ENCODE measurements around the gene CRMP1. TPM values are rescaled to one million over a fixed set of nuclear protein-coding genes. Genes with fewer than 3 reads are reported as not detected.

CRMP1 gene
- total RNA-seq, 1 donor from 2014 or later: 1.9 TPM

DNA sequence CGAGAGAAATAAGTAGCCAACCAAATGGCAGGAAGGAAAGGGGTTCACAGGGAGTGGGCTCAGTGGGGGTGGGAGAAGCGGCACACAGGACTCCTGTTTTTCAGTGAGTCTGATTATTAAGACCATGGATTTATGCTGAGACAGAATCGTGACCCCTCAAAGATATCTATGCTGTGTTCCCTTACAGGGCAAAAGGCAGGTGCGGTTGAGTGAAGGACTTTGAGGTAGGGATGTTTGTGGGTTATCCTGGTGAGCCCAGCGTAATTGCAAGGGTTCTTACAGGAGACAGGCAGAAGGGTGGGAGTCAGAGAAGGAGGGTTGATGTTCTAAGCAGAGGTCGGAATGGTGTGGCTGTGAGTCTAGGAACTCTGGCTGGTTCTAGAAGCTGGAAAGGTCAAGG is 108.9 kb downstream of the CRMP1 start:
- Histone ChIP-seq H3K9me3 (no peaks in the 10 kb centered on the region), H3K4me3 (no peak overlapping the region), H3K27ac (no peak overlapping the region), H3K36me3 (peaks cover 29 to 37% of the 10 kb centered on the region in 2 donors), H3K27me3 (no peaks in the 10 kb centered on the region), H3K4me1 (peaks cover 0 to 4% of the 10 kb centered on the region in 2 donors)
- peak in 1 of 2 donors; percentile 15 for DNase-seq (ENCODE audit: low spot score in 2 of 2)
- TF ChIP-seq, protein P1, sequence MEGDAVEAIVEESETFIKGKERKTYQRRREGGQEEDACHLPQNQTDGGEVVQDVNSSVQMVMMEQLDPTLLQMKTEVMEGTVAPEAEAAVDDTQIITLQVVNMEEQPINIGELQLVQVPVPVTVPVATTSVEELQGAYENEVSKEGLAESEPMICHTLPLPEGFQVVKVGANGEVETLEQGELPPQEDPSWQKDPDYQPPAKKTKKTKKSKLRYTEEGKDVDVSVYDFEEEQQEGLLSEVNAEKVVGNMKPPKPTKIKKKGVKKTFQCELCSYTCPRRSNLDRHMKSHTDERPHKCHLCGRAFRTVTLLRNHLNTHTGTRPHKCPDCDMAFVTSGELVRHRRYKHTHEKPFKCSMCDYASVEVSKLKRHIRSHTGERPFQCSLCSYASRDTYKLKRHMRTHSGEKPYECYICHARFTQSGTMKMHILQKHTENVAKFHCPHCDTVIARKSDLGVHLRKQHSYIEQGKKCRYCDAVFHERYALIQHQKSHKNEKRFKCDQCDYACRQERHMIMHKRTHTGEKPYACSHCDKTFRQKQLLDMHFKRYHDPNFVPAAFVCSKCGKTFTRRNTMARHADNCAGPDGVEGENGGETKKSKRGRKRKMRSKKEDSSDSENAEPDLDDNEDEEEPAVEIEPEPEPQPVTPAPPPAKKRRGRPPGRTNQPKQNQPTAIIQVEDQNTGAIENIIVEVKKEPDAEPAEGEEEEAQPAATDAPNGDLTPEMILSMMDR (IDR thresholded peaks at IDR 0.05): no peak
- intact Hi-C loops (cut with DNase I): no loop called here

DNA sequence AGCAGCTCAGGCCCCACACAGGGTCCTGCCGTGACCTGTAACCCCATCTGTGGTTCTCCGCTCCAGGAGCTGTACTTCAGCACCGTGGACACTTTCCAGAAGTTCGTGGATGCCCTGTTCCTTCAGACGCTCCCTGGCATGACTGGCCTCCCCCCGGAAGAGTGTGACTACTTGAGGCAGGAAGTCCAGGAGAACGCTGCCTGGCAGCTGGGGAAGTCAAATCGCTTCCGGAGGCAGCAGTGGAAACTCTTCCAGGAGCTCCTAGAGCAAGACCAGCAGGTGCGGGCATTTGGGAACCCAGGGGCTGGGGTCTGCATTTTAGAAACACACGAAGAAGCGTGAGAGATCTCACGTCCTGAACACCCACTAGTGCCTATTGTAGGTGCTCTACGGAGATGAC is 109.4 kb downstream of the CRMP1 start:
- peak in 1 of 2 donors; percentile 15 for DNase-seq (ENCODE audit: low spot score in 2 of 2)
- Histone ChIP-seq H3K27ac (no peak overlapping the region), H3K4me1 (peaks cover 0 to 4% of the 10 kb centered on the region in 2 donors), H3K36me3 (peaks cover 24 to 33% of the 10 kb centered on the region in 2 donors), H3K9me3 (no peaks in the 10 kb centered on the region), H3K4me3 (no peak overlapping the region), H3K27me3 (no peaks in the 10 kb centered on the region)
- TF ChIP-seq, protein P1 (IDR thresholded peaks at IDR 0.05): no peak
- intact Hi-C loops (cut with DNase I): no loop called here

DNA sequence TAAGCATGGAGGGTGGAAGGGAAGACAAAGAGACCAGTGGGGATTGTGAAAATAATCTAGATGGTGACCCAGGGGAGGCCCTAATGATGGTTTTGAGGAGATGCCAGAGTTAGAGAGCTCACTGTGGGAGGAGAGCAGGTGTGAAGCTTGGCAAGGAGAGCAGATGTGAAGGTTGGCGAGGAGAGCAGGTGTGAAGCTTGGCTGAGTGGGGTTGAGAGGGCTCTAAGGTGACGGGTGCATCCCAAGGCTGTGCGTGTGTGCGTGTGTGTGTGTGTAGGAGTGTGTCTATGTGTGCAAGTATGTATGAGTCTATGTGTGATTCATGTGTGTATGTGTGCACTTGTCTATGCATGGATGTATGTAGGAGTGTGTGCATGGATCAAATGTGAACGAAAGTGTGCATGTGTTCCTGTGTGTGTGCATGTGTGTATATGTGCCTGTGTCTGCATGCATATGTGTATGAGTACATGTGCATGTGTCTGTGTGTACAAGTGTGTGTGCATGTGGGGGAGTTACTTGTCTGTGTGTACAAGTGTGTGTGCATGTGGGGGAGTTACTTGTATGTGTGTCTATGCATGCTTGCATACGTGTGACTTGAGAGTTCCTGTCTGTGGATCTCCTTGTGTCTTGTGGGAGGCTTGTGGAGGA is 109.9 kb downstream of the CRMP1 start:
- Histone ChIP-seq H3K36me3 (peaks cover 21 to 28% of the 10 kb centered on the region in 2 donors), H3K4me1 (peaks cover 0 to 4% of the 10 kb centered on the region in 2 donors), H3K27me3 (no peaks in the 10 kb centered on the region), H3K27ac (no peak overlapping the region), H3K9me3 (no peaks in the 10 kb centered on the region), H3K4me3 (no peak overlapping the region)
- intact Hi-C loops (cut with DNase I): no loop called here
- DNase-seq (ENCODE audit: low spot score in 2 of 2): peak in 1 of 2 donors; percentile 21
- TF ChIP-seq, protein P1 (IDR thresholded peaks at IDR 0.05): no peak

DNA sequence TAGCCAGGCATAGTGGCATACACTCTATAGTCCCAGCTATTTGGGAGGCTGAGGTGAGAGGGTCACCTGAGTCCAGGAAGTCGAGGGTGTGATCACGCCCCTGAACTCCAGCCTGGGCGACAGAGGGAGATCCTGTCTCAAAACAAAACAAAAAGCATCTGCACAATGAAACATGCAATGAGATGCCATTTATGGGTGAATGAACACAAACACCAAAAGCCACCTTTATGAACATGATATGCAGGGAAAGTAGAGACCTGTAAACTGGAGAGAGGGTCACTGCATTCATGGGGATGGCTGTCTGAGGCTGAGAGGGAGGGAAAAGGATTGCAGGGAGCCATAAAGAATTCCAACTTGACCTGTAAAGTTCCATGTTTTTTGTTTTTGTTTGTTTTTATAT is 111.2 kb downstream of the CRMP1 start:
- Histone ChIP-seq H3K27me3 (no peaks in the 10 kb centered on the region), H3K36me3 (peaks cover 11 to 15% of the 10 kb centered on the region in 2 donors), H3K27ac (no peak overlapping the region), H3K4me1 (peaks cover 0 to 4% of the 10 kb centered on the region in 2 donors), H3K4me3 (no peak overlapping the region), H3K9me3 (peaks cover 0 to 6% of the 10 kb centered on the region in 2 donors)
- intact Hi-C loops (cut with DNase I): no loop called here
- TF ChIP-seq, protein P1 (IDR thresholded peaks at IDR 0.05): no peak
- peak in 1 of 2 donors; percentile 28 for DNase-seq (ENCODE audit: low spot score in 2 of 2)

DNA sequence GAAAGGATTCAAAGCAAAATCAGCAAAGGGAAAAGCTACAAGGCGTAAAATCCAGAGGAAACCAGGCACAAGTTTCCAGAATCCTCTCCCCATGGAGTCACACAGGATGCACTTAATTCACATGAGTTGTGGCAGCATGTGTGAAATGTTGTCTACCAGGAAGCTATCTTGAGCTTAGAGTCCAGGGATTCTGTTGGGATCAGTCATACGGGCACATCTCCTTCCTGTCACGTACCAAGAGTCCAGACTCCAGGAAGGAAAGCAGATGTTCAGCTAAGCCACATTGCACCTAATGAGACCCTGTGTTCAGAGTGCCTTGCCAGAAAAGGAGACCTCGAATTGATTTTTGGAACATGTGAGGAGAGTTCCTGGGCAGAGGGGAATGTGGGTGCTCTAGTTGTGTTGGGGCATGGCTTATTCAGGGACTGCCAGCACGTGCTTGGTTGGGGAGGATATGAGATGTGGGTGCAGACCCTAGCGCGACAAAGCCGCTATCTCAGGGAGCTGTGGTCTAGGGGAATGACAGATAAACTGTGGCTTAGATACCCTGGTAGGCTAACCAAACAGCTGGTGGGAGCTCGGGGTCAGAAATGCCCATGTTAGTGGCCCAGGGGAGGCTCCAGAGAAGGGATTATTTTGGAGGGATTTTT is 111.9 kb downstream of the CRMP1 start:
- Histone ChIP-seq H3K36me3 (peaks cover 11 to 15% of the 10 kb centered on the region in 2 donors), H3K9me3 (peaks cover 0 to 14% of the 10 kb centered on the region in 2 donors), H3K4me1 (peaks cover 0 to 4% of the 10 kb centered on the region in 2 donors), H3K4me3 (no peak overlapping the region), H3K27me3 (no peaks in the 10 kb centered on the region), H3K27ac (no peak overlapping the region)
- TF ChIP-seq, protein P1 (IDR thresholded peaks at IDR 0.05): no peak
- intact Hi-C loops (cut with DNase I): no loop called here
- peak in 1 of 2 donors; percentile 35 for DNase-seq (ENCODE audit: low spot score in 2 of 2)

Data from ascending aorta (tissue), 2 donors.